ENCODE results near the gene CFAP57. TPM values are rescaled to one million over a fixed set of nuclear protein-coding genes. Genes with fewer than 3 reads are reported as not detected.

The CFAP57 gene
- total and polyA plus RNA-seq, 2 of the 8 experiments (the other 6 are each of a cell fraction or from before 2014, with no cell fraction given) = 0.20 to 0.80 TPM

DNA sequence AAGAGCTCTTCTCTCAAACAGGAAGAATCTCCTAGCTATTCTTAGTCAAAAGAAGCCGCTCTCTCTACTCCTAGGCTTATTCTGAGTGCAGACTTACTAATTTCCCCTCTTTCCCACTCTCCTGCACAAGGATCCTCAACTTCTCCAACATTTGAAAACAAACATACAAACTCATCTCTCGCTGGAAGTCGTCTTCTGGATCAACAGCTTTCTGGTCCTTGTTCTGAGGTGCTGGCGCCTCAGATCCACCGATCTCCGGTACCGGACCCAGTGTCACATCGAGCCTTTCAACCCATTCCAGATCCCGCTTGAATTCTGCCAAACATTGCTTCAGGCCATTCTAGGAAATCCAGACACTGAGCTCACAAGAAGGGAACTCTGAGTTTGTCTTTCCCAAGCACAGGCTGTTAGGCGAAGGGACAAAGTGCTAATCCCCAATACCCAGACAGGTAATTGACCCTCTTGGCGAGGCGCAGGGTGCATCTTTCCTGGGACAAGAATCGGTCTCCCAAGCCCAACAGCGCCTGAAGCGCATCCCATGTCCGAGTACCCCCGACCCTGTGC, 736 bp upstream of the CFAP57 start:
- CTCF ChIA-PET (ENCODE audit: partially characterized antibody) = interaction anchor here (0.5 to 1.5 kb wide), 3 partner anchors 56 to 393 kb away, joined by 3 to 4 read pairs (median 3); no protein-coding TSS in a partner anchor
- Histone ChIP-seq H3K56ac (replicated peaks; ENCODE audit: insufficient read length, low read depth, low read length) (no peak overlapping the region), H3K4ac (replicated peaks; ENCODE audit: insufficient read length, low read depth, low read length) (no peak overlapping the region), H2BK15ac (ENCODE audit: low read length) (no peak overlapping the region), H2BK5ac (ENCODE audit: low read depth, low read length) (peak overlapping the region; percentile 45; the same call in 1 of the 2 replicates), H2BK12ac (ENCODE audit: low read depth, low read length) (no peak overlapping the region), H3K79me1 (ENCODE audit: low read depth, low read length) (peaks cover 5% of the 10 kb centered on the region), H4K91ac (replicated peaks; ENCODE audit: insufficient read length, low read length) (no peak overlapping the region), H3K4me1 (replicated peaks in 1 of 4; ENCODE audit: control insufficient read depth in 3 of 4, insufficient read depth in 4 of 4, low read length in 3 of 4) (no peaks in the 10 kb centered on the region), H3K14ac (ENCODE audit: insufficient read length) (no peak overlapping the region), H3K9me3 (ENCODE audit: insufficient read depth in 2 of 2, low read depth in 1 of 2, low read length in 1 of 2) (no peaks in the 10 kb centered on the region), H2AFZ (ENCODE audit: low read length) (no peak overlapping the region), H3K23me2 (ENCODE audit: low read depth, low read length) (peaks cover 6% of the 10 kb centered on the region), H3K4me2 (ENCODE audit: insufficient read depth in 1 of 2, low read depth in 2 of 2, low read length in 2 of 2) (peak overlapping the region; percentile 87 to 91), H4K20me1 (replicated peaks in 1 of 2; ENCODE audit: control insufficient read depth in 1 of 2, insufficient read depth in 2 of 2, low read length in 2 of 2) (peaks cover 0 to 3% of the 10 kb centered on the region in 2 experiments), H3K18ac (ENCODE audit: extremely low read depth, low read length) (no peak overlapping the region), H3K23ac (ENCODE audit: insufficient read length) (no peak overlapping the region), H2AK5ac (ENCODE audit: low read depth, low read length) (no peak overlapping the region), H3K27me3 (replicated peaks in 1 of 4; ENCODE audit: control insufficient read depth in 3 of 4, extremely low read depth in 1 of 4, insufficient read depth in 3 of 4, low read length in 3 of 4) (peaks cover 0 to 2% (median 0%) of the 10 kb centered on the region in 4 experiments; a peak in 2 of 7 replicates), H3K36me3 (ENCODE audit: control insufficient read depth in 2 of 4, insufficient read depth in 4 of 4, low read length in 3 of 4) (peaks cover 0 to 38% (median 27%) of the 10 kb centered on the region in 4 experiments), H3K9ac (replicated peaks in 1 of 4; ENCODE audit: extremely low read depth in 1 of 4, low read depth in 3 of 4, low read length in 3 of 4) (peak overlapping the region in 3 of 4 experiments; percentile 68 to 78 (median 69); a peak in 6 of 7 replicates), H3K4me3 (ENCODE audit: extremely low read depth in 1 of 4, insufficient read depth in 2 of 4, low read depth in 3 of 4, low read length in 4 of 4) (peak overlapping the region; percentile 81 to 94 (median 85)), H4K5ac (ENCODE audit: insufficient read length, low read depth, low read length) (no peak overlapping the region), H2BK20ac (ENCODE audit: low read length) (no peak overlapping the region), H2BK120ac (replicated peaks; ENCODE audit: low read depth, low read length) (no peak overlapping the region), H3K27ac (ENCODE audit: low read depth, low read length) (0 out of 2 replicates have a peak overlapping the region, but pooled peaks have one; percentile 44), H3K79me2 (ENCODE audit: control insufficient read depth in 1 of 2, insufficient read depth in 2 of 2, low read length in 2 of 2) (peaks cover 2 to 16% of the 10 kb centered on the region in 2 experiments), H4K8ac (ENCODE audit: extremely low read depth, insufficient read depth, low read length) (no peak overlapping the region)
- FAIRE-seq (no peak), DNase-seq (ENCODE audit: low read depth in 1 of 2, low spot score in 2 of 2) (no peak)
- POLR2A ChIA-PET (ENCODE audit: partially characterized antibody) = interaction anchor here (1.2 to 1.6 kb wide), 3 partner anchors 10 to 54 kb away, joined by 3 to 5 read pairs (median 3); no protein-coding TSS in a partner anchor
- WGBS, 2 experiments (ENCODE audit: extremely low coverage in 1 of 2, insufficient coverage in 1 of 2, insufficient read length in 1 of 2, insufficient replicate concordance in 2 of 2, low coverage in 1 of 2, low lambda C conversion rate in 2 of 2, missing lambda C conversion rate in 1 of 2) = 30% methylated on average over 17 of the region's 17 CpGs; no CpG with 5 or more reads in 1 of the 2 experiments
- TF ChIP-seq POLR2AphosphoS5 (IDR thresholded peaks at IDR 0.05; ENCODE audit: low read depth, low read length) (no peak), RNF2 (IDR thresholded peaks at IDR 0.05; ENCODE audit: borderline replicate concordance, low read depth, low read length, missing control alignments, poor library complexity, severe bottlenecking) (no peak), JUND (IDR thresholded peaks at IDR 0.05; ENCODE audit: low read length) (no peak), ATF3 (IDR thresholded peaks at IDR 0.05; ENCODE audit: insufficient read depth, low read depth, low read length) (no peak), SUZ12 (IDR thresholded peaks at IDR 0.05; ENCODE audit: low read length) (no peak), PHF8 (conservative IDR thresholded peaks at IDR 0.05; ENCODE audit: low read depth, low read length) (no peak), ASH2L (IDR thresholded peaks at IDR 0.05; ENCODE audit: low read length) (no peak), BCL11A (IDR thresholded peaks at IDR 0.05; ENCODE audit: low read depth in 2 of 2, low read length in 2 of 2) (no peak), SP2 (IDR thresholded peaks at IDR 0.05; ENCODE audit: low read length) (no peak)
- TF ChIP-seq, protein P1, sequence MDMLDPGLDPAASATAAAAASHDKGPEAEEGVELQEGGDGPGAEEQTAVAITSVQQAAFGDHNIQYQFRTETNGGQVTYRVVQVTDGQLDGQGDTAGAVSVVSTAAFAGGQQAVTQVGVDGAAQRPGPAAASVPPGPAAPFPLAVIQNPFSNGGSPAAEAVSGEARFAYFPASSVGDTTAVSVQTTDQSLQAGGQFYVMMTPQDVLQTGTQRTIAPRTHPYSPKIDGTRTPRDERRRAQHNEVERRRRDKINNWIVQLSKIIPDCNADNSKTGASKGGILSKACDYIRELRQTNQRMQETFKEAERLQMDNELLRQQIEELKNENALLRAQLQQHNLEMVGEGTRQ (IDR thresholded peaks at IDR 0.05; ENCODE audit: low read length) = no peak

Data from H1 (cell line).